T-helper 17 cell (primary cell): ENCODE results near the gene KIF19. TPM values are rescaled to one million over a fixed set of nuclear protein-coding genes. Genes with fewer than 3 reads are reported as not detected.

Experiments
- ATAC-seq: fragments of 150-1000 bp; cut with Tn5 transposase; 2 replicates; pipeline ENCODE4 v1.10.0; 2021; ENCODE audit warnings: mild to moderate bottlenecking, moderate library complexity
- DNase-seq, 3 donors: peaks; one replicate each; pipeline versions ENCODE4 v3.0.0 to v3.0.0-alpha.2; 2020 to 2021
- H3K9me3 ChIP-seq: one replicate; pipeline ENCODE4 v1.7.0; 2013; ENCODE audit warnings: low read length, mild to moderate bottlenecking; ENCODE audit not compliant: control insufficient read depth, poor library complexity, severe bottlenecking
- H3K27ac Mint-ChIP-seq: one replicate; pipeline ENCODE4 v1.8.0; 2022; ENCODE audit warnings: mild to moderate bottlenecking, moderate library complexity, mixed read lengths
- H3K27me3 Mint-ChIP-seq: one replicate; pipeline ENCODE4 v1.8.0; 2022; ENCODE audit warnings: mixed read lengths
- H3K36me3 Mint-ChIP-seq: one replicate; pipeline ENCODE4 v1.8.0; 2022; ENCODE audit warnings: low read depth, mixed read lengths
- H3K4me1 Mint-ChIP-seq: one replicate; pipeline ENCODE4 v1.8.0; 2022; ENCODE audit warnings: mild to moderate bottlenecking, mixed read lengths
- H3K4me3 Mint-ChIP-seq: one replicate; pipeline ENCODE4 v1.8.0; 2022; ENCODE audit warnings: mild to moderate bottlenecking, moderate library complexity, mixed read lengths
- total RNA-seq, 4 donors: library from RNA in 2 of 4; stranded (reverse) in 2 of 4; gene quantifications; one replicate each; pipeline ENCODE4 v1.2.3 and lab custom pipeline; 2022 to 2026

The KIF19 gene
- total RNA-seq, 2 donors from 2014 or later = 2.3 to 2.8 TPM

- H3K4me1 Mint-ChIP-seq = no peaks in the 10 kb centered on the region
Observed at GRCh38 chr17:74336307-74336706, 10.3 kb downstream of the KIF19 start.

GRCh38 chr17:74337834-74338500 lies 11.9 kb downstream of the KIF19 start:
- no peak overlapping the region for H3K27ac Mint-ChIP-seq
- H3K36me3 Mint-ChIP-seq = no peaks in the 10 kb centered on the region

More at GRCh38 chr17:74336307-74336706, 10.3 kb downstream of the KIF19 start:
- H3K27me3 Mint-ChIP-seq = no peaks in the 10 kb centered on the region
- H3K4me3 Mint-ChIP-seq = no peak overlapping the region
- ATAC-seq (no peak), DNase-seq (no peak)
- H3K36me3 Mint-ChIP-seq = no peaks in the 10 kb centered on the region
- H3K27ac Mint-ChIP-seq = peak overlapping the region; percentile 39
- no peaks in the 10 kb centered on the region for H3K9me3 ChIP-seq

GRCh38 chr17:74339537-74340195 lies 13.6 kb downstream of the KIF19 start:
- H3K9me3 ChIP-seq = no peaks in the 10 kb centered on the region
- Mint-ChIP-seq H3K4me3 (no peak overlapping the region), H3K4me1 (no peaks in the 10 kb centered on the region), H3K27me3 (no peaks in the 10 kb centered on the region), H3K27ac (no peak overlapping the region), H3K36me3 (no peaks in the 10 kb centered on the region)
- DNase-seq = no peak
- no peak for ATAC-seq

More at GRCh38 chr17:74337834-74338500, 11.9 kb downstream of the KIF19 start:
- Mint-ChIP-seq H3K4me3 (no peak overlapping the region), H3K4me1 (no peaks in the 10 kb centered on the region), H3K27me3 (no peaks in the 10 kb centered on the region)
- ATAC-seq (no peak), DNase-seq (no peak)
- H3K9me3 ChIP-seq = no peaks in the 10 kb centered on the region

GRCh38 chr17:74340470-74341023 lies 14.5 kb downstream of the KIF19 start:
- no peak overlapping the region for H3K4me3 Mint-ChIP-seq
- no peaks in the 10 kb centered on the region for H3K27me3 Mint-ChIP-seq
- no peaks in the 10 kb centered on the region for H3K4me1 Mint-ChIP-seq
- DNase-seq (no peak), ATAC-seq (no peak)
- H3K36me3 Mint-ChIP-seq = no peaks in the 10 kb centered on the region
- H3K9me3 ChIP-seq = no peaks in the 10 kb centered on the region
- H3K27ac Mint-ChIP-seq = no peak overlapping the region

GRCh38 chr17:74342224-74342623 lies 16.2 kb downstream of the KIF19 start:
- ATAC-seq (no peak), DNase-seq (no peak)
- Mint-ChIP-seq H3K4me3 (no peak overlapping the region), H3K4me1 (no peaks in the 10 kb centered on the region), H3K27me3 (no peaks in the 10 kb centered on the region), H3K27ac (no peak overlapping the region), H3K36me3 (no peaks in the 10 kb centered on the region)
- H3K9me3 ChIP-seq = no peaks in the 10 kb centered on the region

GRCh38 chr17:74343121-74343520 lies 17.1 kb downstream of the KIF19 start:
- no peak for DNase-seq
- no peak overlapping the region for H3K27ac Mint-ChIP-seq

GRCh38 chr17:74343526-74344284 lies 17.7 kb downstream of the KIF19 start:
- Mint-ChIP-seq H3K27ac (no peak overlapping the region), H3K4me1 (no peaks in the 10 kb centered on the region), H3K27me3 (peaks cover 10% of the 10 kb centered on the region), H3K36me3 (no peaks in the 10 kb centered on the region), H3K4me3 (no peak overlapping the region)
- DNase-seq (no peak), ATAC-seq (no peak)
- H3K9me3 ChIP-seq = no peaks in the 10 kb centered on the region

More at GRCh38 chr17:74343121-74343520, 17.1 kb downstream of the KIF19 start:
- H3K4me3 Mint-ChIP-seq = no peak overlapping the region
- H3K27me3 Mint-ChIP-seq = peaks cover 4% of the 10 kb centered on the region
- no peak for ATAC-seq
- H3K36me3 Mint-ChIP-seq = no peaks in the 10 kb centered on the region
- H3K9me3 ChIP-seq = no peaks in the 10 kb centered on the region
- no peaks in the 10 kb centered on the region for H3K4me1 Mint-ChIP-seq

GRCh38 chr17:74344658-74345057 lies 18.6 kb downstream of the KIF19 start:
- Mint-ChIP-seq H3K36me3 (no peaks in the 10 kb centered on the region), H3K4me3 (no peak overlapping the region), H3K27me3 (peaks cover 15% of the 10 kb centered on the region), H3K27ac (no peak overlapping the region), H3K4me1 (no peaks in the 10 kb centered on the region)
- ATAC-seq (no peak), DNase-seq (no peak)
- H3K9me3 ChIP-seq = no peaks in the 10 kb centered on the region

- no peaks in the 10 kb centered on the region for H3K4me1 Mint-ChIP-seq
- no peaks in the 10 kb centered on the region for H3K36me3 Mint-ChIP-seq
- no peak for DNase-seq
- H3K9me3 ChIP-seq = no peaks in the 10 kb centered on the region
- no peak for ATAC-seq
- no peak overlapping the region for H3K4me3 Mint-ChIP-seq
- H3K27ac Mint-ChIP-seq = no peak overlapping the region
- H3K27me3 Mint-ChIP-seq = peaks cover 24% of the 10 kb centered on the region
Observed at GRCh38 chr17:74345433-74346241, 19.6 kb downstream of the KIF19 start.

- H3K27ac Mint-ChIP-seq = no peak overlapping the region
- peaks cover 31% of the 10 kb centered on the region for H3K27me3 Mint-ChIP-seq
- H3K4me1 Mint-ChIP-seq = peaks cover 2% of the 10 kb centered on the region
- no peak overlapping the region for H3K4me3 Mint-ChIP-seq
- ATAC-seq (no peak), DNase-seq (no peak)
- H3K36me3 Mint-ChIP-seq = no peaks in the 10 kb centered on the region
- H3K9me3 ChIP-seq = no peaks in the 10 kb centered on the region
Observed at GRCh38 chr17:74347646-74348045, 21.6 kb downstream of the KIF19 start.

- Mint-ChIP-seq H3K36me3 (no peaks in the 10 kb centered on the region), H3K27ac (no peak overlapping the region), H3K27me3 (peaks cover 45% of the 10 kb centered on the region), H3K4me1 (peaks cover 5% of the 10 kb centered on the region), H3K4me3 (no peak overlapping the region)
- H3K9me3 ChIP-seq = no peaks in the 10 kb centered on the region
- no peak for DNase-seq
- no peak for ATAC-seq
Observed at GRCh38 chr17:74349120-74349519, 23.1 kb downstream of the KIF19 start.

- Mint-ChIP-seq H3K4me1 (peaks cover 7% of the 10 kb centered on the region), H3K27me3 (peaks cover 54% of the 10 kb centered on the region), H3K4me3 (no peak overlapping the region), H3K36me3 (no peaks in the 10 kb centered on the region), H3K27ac (no peak overlapping the region)
- H3K9me3 ChIP-seq = no peaks in the 10 kb centered on the region
- ATAC-seq (no peak), DNase-seq (no peak)
Observed at GRCh38 chr17:74350486-74350885, 24.5 kb downstream of the KIF19 start.
